Measurements from ENCODE around the gene ASCL2. TPM values are rescaled to one million over a fixed set of nuclear protein-coding genes. Genes with fewer than 3 reads are reported as not detected.

Gene ASCL2
- total RNA-seq, 2 experiments from 2014 or later, result not detected

DNA sequence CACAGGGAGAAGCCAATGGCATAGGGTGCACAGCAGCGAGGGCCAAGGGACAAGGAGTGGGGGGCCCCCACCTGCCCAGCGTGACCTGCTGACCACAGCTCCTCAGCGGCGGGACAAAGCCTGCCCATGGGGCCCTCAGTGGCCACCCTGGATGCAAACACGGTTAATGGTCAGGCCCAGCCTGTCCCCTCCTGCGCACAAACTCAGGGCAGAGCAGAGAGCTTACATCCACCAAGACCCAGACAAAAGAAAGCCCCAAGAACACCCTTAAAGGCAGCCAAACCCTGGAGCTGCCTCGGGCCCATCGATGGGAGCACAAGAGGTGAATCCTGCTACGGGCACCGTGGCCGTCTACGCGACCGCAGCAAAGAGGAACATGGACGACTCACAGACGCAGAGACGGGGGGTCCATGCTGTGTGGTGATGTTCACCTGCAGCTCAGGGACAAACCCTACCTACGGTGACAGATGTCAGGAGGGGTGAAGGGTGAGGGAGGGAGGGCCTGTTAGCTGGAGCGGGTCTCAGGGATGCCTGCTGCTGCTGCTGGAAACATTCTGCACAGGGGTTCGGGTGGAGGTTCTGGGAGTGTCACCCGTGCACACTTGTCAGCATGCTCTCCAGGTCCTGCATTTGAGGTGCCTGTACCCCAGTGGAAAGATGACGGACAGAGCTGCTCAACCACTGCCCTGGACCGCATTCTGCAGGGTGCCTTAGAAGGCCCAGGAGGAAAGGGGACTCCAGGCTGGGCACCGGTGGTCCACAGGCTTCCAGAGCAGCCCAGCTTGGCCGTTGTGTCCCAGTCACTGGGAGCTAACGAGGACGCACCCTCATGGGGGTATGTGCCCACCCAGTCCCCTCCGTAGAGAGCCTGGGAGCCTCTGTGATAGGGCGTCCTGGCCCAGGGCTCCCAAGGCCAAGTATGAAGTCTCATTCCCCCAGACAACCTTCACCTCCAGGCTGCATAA is 11.6 kb downstream of the ASCL2 start:
- Histone ChIP-seq H3K4me1 (ENCODE audit: insufficient read depth, low read length, poor library complexity, severe bottlenecking) (no peaks in the 10 kb centered on the region), H2AFZ (ENCODE audit: low read length) (no peak overlapping the region), H3K9me2 (ENCODE audit: insufficient read depth, low read length) (no peaks in the 10 kb centered on the region), H3K9me3 (ENCODE audit: low read length) (no peaks in the 10 kb centered on the region), H3K4me3 (ENCODE audit: low read depth, low read length, poor library complexity, severe bottlenecking) (no peak overlapping the region), H3K27ac (ENCODE audit: low read depth, low read length, poor library complexity, severe bottlenecking) (no peak overlapping the region), H3K4me2 (ENCODE audit: low read length) (no peak overlapping the region), H3K36me3 (ENCODE audit: insufficient read depth, low read length) (no peaks in the 10 kb centered on the region), H3K79me2 (ENCODE audit: insufficient read depth, low read depth, low read length) (no peaks in the 10 kb centered on the region), H4K20me1 (ENCODE audit: insufficient read depth, low read length) (no peaks in the 10 kb centered on the region)
- ChIA-PET POLR2A (no interaction called here), CTCF (ENCODE audit: unreplicated experiment) (no interaction called here)
- no peak for DNase-seq (ENCODE audit: low spot score)
- BruUV-seq (replicated peaks), result no TSS peak
- no peak for TF ChIP-seq EZH2phosphoT487 (IDR thresholded peaks at IDR 0.05; ENCODE audit: borderline replicate concordance, low read depth, low read length)
- TF ChIP-seq, protein P1, sequence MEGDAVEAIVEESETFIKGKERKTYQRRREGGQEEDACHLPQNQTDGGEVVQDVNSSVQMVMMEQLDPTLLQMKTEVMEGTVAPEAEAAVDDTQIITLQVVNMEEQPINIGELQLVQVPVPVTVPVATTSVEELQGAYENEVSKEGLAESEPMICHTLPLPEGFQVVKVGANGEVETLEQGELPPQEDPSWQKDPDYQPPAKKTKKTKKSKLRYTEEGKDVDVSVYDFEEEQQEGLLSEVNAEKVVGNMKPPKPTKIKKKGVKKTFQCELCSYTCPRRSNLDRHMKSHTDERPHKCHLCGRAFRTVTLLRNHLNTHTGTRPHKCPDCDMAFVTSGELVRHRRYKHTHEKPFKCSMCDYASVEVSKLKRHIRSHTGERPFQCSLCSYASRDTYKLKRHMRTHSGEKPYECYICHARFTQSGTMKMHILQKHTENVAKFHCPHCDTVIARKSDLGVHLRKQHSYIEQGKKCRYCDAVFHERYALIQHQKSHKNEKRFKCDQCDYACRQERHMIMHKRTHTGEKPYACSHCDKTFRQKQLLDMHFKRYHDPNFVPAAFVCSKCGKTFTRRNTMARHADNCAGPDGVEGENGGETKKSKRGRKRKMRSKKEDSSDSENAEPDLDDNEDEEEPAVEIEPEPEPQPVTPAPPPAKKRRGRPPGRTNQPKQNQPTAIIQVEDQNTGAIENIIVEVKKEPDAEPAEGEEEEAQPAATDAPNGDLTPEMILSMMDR (conservative IDR thresholded peaks at IDR 0.05; ENCODE audit: low read length), result no peak
- intact Hi-C loops (cut with micrococcal nuclease; ENCODE audit: unreplicated experiment), result no loop called here

DNA sequence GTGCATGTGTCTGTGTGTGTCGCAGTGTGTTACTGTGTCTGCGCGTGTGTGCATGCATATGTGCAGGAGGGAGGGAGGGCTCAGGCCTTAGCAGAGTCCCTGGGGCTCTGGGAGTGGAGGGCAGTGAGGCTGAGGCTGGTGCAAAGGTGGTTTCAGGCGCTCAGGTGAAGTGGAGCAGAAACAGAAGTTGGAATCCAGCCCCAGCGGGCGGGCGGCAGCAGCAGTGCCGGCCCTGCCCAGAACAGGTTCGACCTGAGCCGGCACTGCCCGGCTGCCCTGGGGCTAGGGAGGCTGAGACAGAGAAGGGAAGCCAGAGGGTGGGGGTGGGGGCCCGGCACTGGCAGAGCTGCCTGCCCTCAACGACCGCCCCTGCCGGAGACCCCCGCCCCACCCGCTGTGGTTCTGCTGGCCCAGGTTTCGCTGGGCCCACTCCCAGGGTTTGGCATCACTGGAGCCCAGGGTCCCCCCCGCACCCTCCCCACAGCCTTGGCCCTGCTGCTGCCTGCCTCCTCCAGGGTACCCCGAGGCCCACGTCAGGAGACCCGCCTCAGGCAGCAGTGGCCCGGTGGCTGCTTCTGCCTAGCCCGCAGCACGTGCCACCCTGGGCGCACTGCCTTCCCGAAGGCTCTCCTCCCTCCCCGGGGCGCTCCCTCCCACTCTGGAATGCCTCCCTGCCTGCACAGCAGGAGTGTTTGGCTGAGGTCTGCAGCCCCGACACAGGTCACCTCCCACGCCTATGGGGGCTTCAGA is 13.3 kb downstream of the ASCL2 start:
- Histone ChIP-seq H3K9me2 (ENCODE audit: insufficient read depth, low read length) (no peaks in the 10 kb centered on the region), H3K27ac (ENCODE audit: low read depth, low read length, poor library complexity, severe bottlenecking) (no peak overlapping the region), H3K4me1 (ENCODE audit: insufficient read depth, low read length, poor library complexity, severe bottlenecking) (no peaks in the 10 kb centered on the region), H3K36me3 (ENCODE audit: insufficient read depth, low read length) (no peaks in the 10 kb centered on the region), H3K9me3 (ENCODE audit: low read length) (no peaks in the 10 kb centered on the region), H3K4me2 (ENCODE audit: low read length) (no peak overlapping the region), H3K4me3 (ENCODE audit: low read depth, low read length, poor library complexity, severe bottlenecking) (no peak overlapping the region), H2AFZ (ENCODE audit: low read length) (no peak overlapping the region), H3K79me2 (ENCODE audit: insufficient read depth, low read depth, low read length) (no peaks in the 10 kb centered on the region), H4K20me1 (ENCODE audit: insufficient read depth, low read length) (no peaks in the 10 kb centered on the region)
- intact Hi-C loops (cut with micrococcal nuclease; ENCODE audit: unreplicated experiment), result no loop called here
- TF ChIP-seq EZH2phosphoT487 (IDR thresholded peaks at IDR 0.05; ENCODE audit: borderline replicate concordance, low read depth, low read length), result no peak
- CTCF ChIA-PET (ENCODE audit: unreplicated experiment), result no interaction called here
- DNase-seq (ENCODE audit: low spot score), result no peak
- no TSS peak for BruUV-seq (replicated peaks)
- POLR2A ChIA-PET, result no interaction called here

GRCh38 chr11:2256293-2256913 is 14.0 kb downstream of the ASCL2 start:
- H3K4me1 ChIP-seq (ENCODE audit: insufficient read depth, low read length, poor library complexity, severe bottlenecking), result no peaks in the 10 kb centered on the region
- ChIA-PET CTCF (ENCODE audit: unreplicated experiment) (no interaction called here), POLR2A (no interaction called here)
- H3K4me3 ChIP-seq (ENCODE audit: low read depth, low read length, poor library complexity, severe bottlenecking), result no peak overlapping the region
- H4K20me1 ChIP-seq (ENCODE audit: insufficient read depth, low read length), result no peaks in the 10 kb centered on the region
- no peaks in the 10 kb centered on the region for H3K36me3 ChIP-seq (ENCODE audit: insufficient read depth, low read length)
- no peak for TF ChIP-seq EZH2phosphoT487 (IDR thresholded peaks at IDR 0.05; ENCODE audit: borderline replicate concordance, low read depth, low read length)
- TF ChIP-seq, protein P1 (conservative IDR thresholded peaks at IDR 0.05; ENCODE audit: low read length), result no peak
- H3K9me3 ChIP-seq (ENCODE audit: low read length), result no peaks in the 10 kb centered on the region
- intact Hi-C loops (cut with micrococcal nuclease; ENCODE audit: unreplicated experiment), result no loop called here
- DNase-seq (ENCODE audit: low spot score), result no peak
- no peaks in the 10 kb centered on the region for H3K9me2 ChIP-seq (ENCODE audit: insufficient read depth, low read length)
- H3K4me2 ChIP-seq (ENCODE audit: low read length), result no peak overlapping the region
- no TSS peak for BruUV-seq (replicated peaks)
- no peaks in the 10 kb centered on the region for H3K79me2 ChIP-seq (ENCODE audit: insufficient read depth, low read depth, low read length)
- no peak overlapping the region for H2AFZ ChIP-seq (ENCODE audit: low read length)
- H3K27ac ChIP-seq (ENCODE audit: low read depth, low read length, poor library complexity, severe bottlenecking), result no peak overlapping the region
